PC-9 (cell line): ENCODE results near the gene POFUT2.

Experiments
- EZH2 ChIP-seq: fragments of 200-600 bp; sonication (generic); IDR thresholded peaks from 2 replicates; pipeline ENCODE4 v1.8.0; 2017; ENCODE audit warnings: antibody characterized with exemption, low read depth
- TF ChIP-seq, protein P1 (sequence below): fragments of 200-600 bp; sonication (generic); conservative IDR thresholded peaks from 2 replicates; pipeline ENCODE4 v1.6.1; 2017; ENCODE audit warnings: mixed run types, antibody characterized with exemption, mild to moderate bottlenecking, moderate library complexity

DNA sequence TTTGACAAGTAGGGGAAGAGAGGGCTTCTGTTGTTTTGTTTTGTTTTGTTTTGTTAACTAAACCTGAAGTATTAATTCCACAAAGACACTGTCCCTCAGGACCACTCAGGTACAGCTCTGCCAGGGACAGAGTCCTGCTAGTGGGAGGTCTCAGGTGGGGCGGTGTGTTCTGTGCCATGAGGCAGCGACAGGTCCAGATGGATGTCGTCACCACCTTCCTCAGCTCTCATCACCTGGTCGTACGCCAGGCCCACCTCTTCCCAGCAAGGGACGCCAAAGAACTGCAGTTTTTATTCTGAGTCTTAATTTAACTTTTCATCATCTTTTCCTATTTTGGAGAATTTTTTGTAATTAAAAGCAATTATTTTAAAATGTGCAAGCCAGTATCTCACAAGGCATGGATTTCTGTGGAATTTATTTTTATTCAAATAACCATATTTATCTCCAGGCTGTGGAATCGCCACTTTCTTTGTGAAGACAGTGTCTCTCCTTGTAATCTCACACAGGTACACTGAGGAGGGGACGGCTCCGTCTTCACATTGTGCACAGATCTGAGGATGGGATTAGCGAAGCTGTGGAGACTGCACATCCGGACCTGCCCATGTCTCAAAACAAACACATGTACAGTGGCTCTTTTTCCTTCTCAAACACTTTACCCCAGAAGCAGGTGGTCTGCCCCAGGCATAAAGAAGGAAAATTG lies 62.5 kb downstream of the POFUT2 start:
- TF ChIP-seq, protein P1, sequence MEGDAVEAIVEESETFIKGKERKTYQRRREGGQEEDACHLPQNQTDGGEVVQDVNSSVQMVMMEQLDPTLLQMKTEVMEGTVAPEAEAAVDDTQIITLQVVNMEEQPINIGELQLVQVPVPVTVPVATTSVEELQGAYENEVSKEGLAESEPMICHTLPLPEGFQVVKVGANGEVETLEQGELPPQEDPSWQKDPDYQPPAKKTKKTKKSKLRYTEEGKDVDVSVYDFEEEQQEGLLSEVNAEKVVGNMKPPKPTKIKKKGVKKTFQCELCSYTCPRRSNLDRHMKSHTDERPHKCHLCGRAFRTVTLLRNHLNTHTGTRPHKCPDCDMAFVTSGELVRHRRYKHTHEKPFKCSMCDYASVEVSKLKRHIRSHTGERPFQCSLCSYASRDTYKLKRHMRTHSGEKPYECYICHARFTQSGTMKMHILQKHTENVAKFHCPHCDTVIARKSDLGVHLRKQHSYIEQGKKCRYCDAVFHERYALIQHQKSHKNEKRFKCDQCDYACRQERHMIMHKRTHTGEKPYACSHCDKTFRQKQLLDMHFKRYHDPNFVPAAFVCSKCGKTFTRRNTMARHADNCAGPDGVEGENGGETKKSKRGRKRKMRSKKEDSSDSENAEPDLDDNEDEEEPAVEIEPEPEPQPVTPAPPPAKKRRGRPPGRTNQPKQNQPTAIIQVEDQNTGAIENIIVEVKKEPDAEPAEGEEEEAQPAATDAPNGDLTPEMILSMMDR = no peak
- TF ChIP-seq EZH2 = no peak
